H1 (cell line): ENCODE data around the gene BCL11A. TPM values are rescaled to one million over a fixed set of nuclear protein-coding genes. Genes with fewer than 3 reads are reported as not detected.
A peak's percentile ranks its signal among the peaks of the same experiment; 100 is the strongest.

Experiments
- CTCF ChIA-PET: fragments of 300-600 bp; sonication (Branson Sonifier 250); formaldehyde crosslinking; loops from one replicate; lab custom pipeline; 2021; ENCODE audit not compliant: partially characterized antibody; lab: Charles Lee
- POLR2A ChIA-PET: fragments of 300-600 bp; sonication (Branson Sonifier 250); formaldehyde crosslinking; loops from one replicate; lab custom pipeline; 2021; ENCODE audit warnings: inconsistent platforms; ENCODE audit not compliant: partially characterized antibody; lab: Charles Lee
- DNase-seq, 2 experiments: peaks; one replicate each; pipeline versions ENCODE4 v3.0.0 to v3.0.0-alpha.2; 2010 to 2022; ENCODE audit warnings: low spot score in 2 of 2, low read depth in 1 of 2, mixed read lengths in 1 of 2
- FAIRE-seq: peaks from 2 replicates; lab custom pipeline; 2011; peaks lifted over from hg19 to GRCh38; lab: Jason Lieb, UNC
- H2AFZ ChIP-seq: 2 replicates; pipeline ENCODE4 v1.8.1; 2012; ENCODE audit warnings: low read length, inconsistent platforms
- H2AK5ac ChIP-seq: 2 replicates; pipeline ENCODE4 v1.6.1; 2013; ENCODE audit warnings: low read depth, low read length
- H2BK120ac ChIP-seq: replicated peaks from 2 replicates; pipeline ENCODE3; 2013; ENCODE audit warnings: low read depth, low read length, inconsistent platforms
- H2BK12ac ChIP-seq: 2 replicates; pipeline ENCODE4 v1.6.1; 2013; ENCODE audit warnings: low read depth, low read length
- H2BK15ac ChIP-seq: 2 replicates; pipeline ENCODE4 v1.6.1; 2013; ENCODE audit warnings: low read length
- H2BK20ac ChIP-seq: 2 replicates; pipeline ENCODE4 v1.6.1; 2013; ENCODE audit warnings: low read length
- H2BK5ac ChIP-seq: 2 replicates; pipeline ENCODE4 v1.6.1; 2013; ENCODE audit warnings: low read depth, low read length
- H3K14ac ChIP-seq: 2 replicates; pipeline ENCODE4 v1.6.1; 2013; ENCODE audit warnings: inconsistent platforms; ENCODE audit not compliant: insufficient read length
- H3K18ac ChIP-seq: 2 replicates; pipeline ENCODE4 v1.6.1; 2013; ENCODE audit warnings: low read length; ENCODE audit errors: extremely low read depth
- H3K23ac ChIP-seq: 2 replicates; pipeline ENCODE4 v1.6.1; 2013; ENCODE audit warnings: inconsistent platforms; ENCODE audit not compliant: insufficient read length
- H3K23me2 ChIP-seq: 2 replicates; pipeline ENCODE4 v1.6.1; 2013; ENCODE audit warnings: low read depth, low read length
- H3K27ac ChIP-seq: 2 replicates; pipeline ENCODE4 v1.6.1; 2011; ENCODE audit warnings: low read depth, low read length, inconsistent platforms
- H3K27me3 ChIP-seq, 4 experiments: replicated peaks in 1 of 4; 1 replicate in 1 of 4; 2 replicates in 3 of 4; pipeline versions ENCODE4 v1.6.1 to v1.8.1; 2011 to 2013; ENCODE audit warnings: low read length in 3 of 4, mild to moderate bottlenecking in 3 of 4, inconsistent platforms in 2 of 4, mixed read lengths in 2 of 4, moderate library complexity in 1 of 4; ENCODE audit not compliant: control insufficient read depth in 3 of 4, insufficient read depth in 3 of 4; ENCODE audit errors: extremely low read depth in 1 of 4
- H3K36me3 ChIP-seq, 4 experiments: 2 replicates each; pipeline versions ENCODE4 v1.6.1 to v1.8.1; 2011 to 2013; ENCODE audit warnings: mild to moderate bottlenecking in 4 of 4, low read length in 3 of 4, moderate library complexity in 2 of 4, control low read depth in 1 of 4, inconsistent platforms in 1 of 4; ENCODE audit not compliant: insufficient read depth in 4 of 4, control insufficient read depth in 2 of 4
- H3K4ac ChIP-seq: replicated peaks from 2 replicates; pipeline ENCODE3; 2013; ENCODE audit warnings: low read length, low read depth, mixed read lengths, inconsistent platforms; ENCODE audit not compliant: insufficient read length
- H3K4me1 ChIP-seq, 4 experiments: replicated peaks in 1 of 4; 1 replicate in 1 of 4; 2 replicates in 3 of 4; pipeline versions ENCODE4 v1.6.1 to v1.8.1; 2011 to 2013; ENCODE audit warnings: low read length in 3 of 4, inconsistent platforms in 2 of 4, mixed read lengths in 1 of 4; ENCODE audit not compliant: insufficient read depth in 4 of 4, control insufficient read depth in 3 of 4
- H3K4me2 ChIP-seq, 2 experiments: 2 replicates each; pipeline versions ENCODE4 v1.6.1 to v1.8.1; 2011 to 2013; ENCODE audit warnings: low read depth in 2 of 2, low read length in 2 of 2, control low read depth in 1 of 2, inconsistent platforms in 1 of 2, mild to moderate bottlenecking in 1 of 2; ENCODE audit not compliant: insufficient read depth in 1 of 2
- H3K4me3 ChIP-seq, 4 experiments: fragments of 200-600, 300-600 bp in 1 of 4; sonication (generic), shearing (Covaris generic), sonication (Bioruptor Twin) in 1 of 4; 2 replicates each; pipeline versions ENCODE4 v1.5.1 to v1.8.1; 2011 to 2016; ENCODE audit warnings: low read length in 4 of 4, low read depth in 3 of 4, control low read depth in 2 of 4, inconsistent platforms in 2 of 4, mild to moderate bottlenecking in 2 of 4, mixed read lengths in 1 of 4, moderate library complexity in 1 of 4; ENCODE audit not compliant: insufficient read depth in 2 of 4; ENCODE audit errors: extremely low read depth in 1 of 4
- H3K56ac ChIP-seq: replicated peaks from 2 replicates; pipeline ENCODE3; 2013; ENCODE audit warnings: low read depth, mild to moderate bottlenecking, mixed read lengths, low read length, inconsistent platforms; ENCODE audit not compliant: insufficient read length
- H3K79me1 ChIP-seq: 2 replicates; pipeline ENCODE4 v1.6.1; 2013; ENCODE audit warnings: low read depth, low read length, control low read depth
- H3K79me2 ChIP-seq, 2 experiments: 2 replicates each; pipeline versions ENCODE4 v1.6.1 to v1.8.1; 2012 to 2013; ENCODE audit warnings: low read length in 2 of 2, mild to moderate bottlenecking in 2 of 2, inconsistent platforms in 1 of 2; ENCODE audit not compliant: insufficient read depth in 2 of 2, control insufficient read depth in 1 of 2
- H3K9ac ChIP-seq, 4 experiments: replicated peaks in 1 of 4; 1 replicate in 1 of 4; 2 replicates in 3 of 4; pipeline versions ENCODE4 v1.6.1 to v1.8.1; 2011 to 2013; ENCODE audit warnings: low read depth in 3 of 4, low read length in 3 of 4, control low read depth in 2 of 4, mild to moderate bottlenecking in 2 of 4, moderate library complexity in 2 of 4, inconsistent platforms in 1 of 4; ENCODE audit errors: extremely low read depth in 1 of 4
- H3K9me3 ChIP-seq, 2 experiments: 2 replicates each; pipeline versions ENCODE4 v1.6.1 to v1.8.1; 2012 to 2013; ENCODE audit warnings: mild to moderate bottlenecking in 2 of 2, moderate library complexity in 2 of 2, control low read depth in 1 of 2, inconsistent platforms in 1 of 2, low read depth in 1 of 2, low read length in 1 of 2, mixed read lengths in 1 of 2; ENCODE audit not compliant: insufficient read depth in 2 of 2
- H4K20me1 ChIP-seq, 2 experiments: replicated peaks in 1 of 2; 2 replicates each; pipeline versions ENCODE3 to v1.8.1; 2011 to 2013; ENCODE audit warnings: inconsistent platforms in 2 of 2, low read length in 2 of 2, mild to moderate bottlenecking in 1 of 2; ENCODE audit not compliant: insufficient read depth in 2 of 2, control insufficient read depth in 1 of 2
- H4K5ac ChIP-seq: 2 replicates; pipeline ENCODE4 v1.6.1; 2013; ENCODE audit warnings: low read length, low read depth, mixed read lengths, inconsistent platforms; ENCODE audit not compliant: insufficient read length
- H4K8ac ChIP-seq: 2 replicates; pipeline ENCODE4 v1.8.0; 2013; ENCODE audit warnings: mild to moderate bottlenecking, moderate library complexity, low read length, inconsistent platforms; ENCODE audit not compliant: insufficient read depth; ENCODE audit errors: extremely low read depth
- H4K91ac ChIP-seq: replicated peaks from 2 replicates; pipeline ENCODE3; 2013; ENCODE audit warnings: low read length, mixed read lengths, inconsistent platforms; ENCODE audit not compliant: insufficient read length
- BACH1 ChIP-seq: IDR thresholded peaks from 2 replicates; pipeline ENCODE4 v1.6.1; 2012; ENCODE audit warnings: low read length, improper control_type of control experiment
- CEBPB ChIP-seq: IDR thresholded peaks from 2 replicates; pipeline ENCODE4 v1.6.1; 2012; ENCODE audit warnings: low read depth, low read length
- EP300 ChIP-seq, 2 experiments: IDR thresholded peaks; 1 replicate in 1 of 2; 2 replicates in 1 of 2; pipeline ENCODE4 v1.6.1; 2011 to 2012; ENCODE audit warnings: low read depth in 2 of 2, low read length in 2 of 2, mild to moderate bottlenecking in 2 of 2, borderline replicate concordance in 1 of 2, inconsistent platforms in 1 of 2, moderate library complexity in 1 of 2
- FOSL1 ChIP-seq: IDR thresholded peaks from 2 replicates; pipeline ENCODE4 v1.6.1; 2011; ENCODE audit warnings: mild to moderate bottlenecking, low read depth, low read length, moderate library complexity; ENCODE audit not compliant: insufficient read depth
- NRF1 ChIP-seq: IDR thresholded peaks from 2 replicates; pipeline ENCODE4 v1.6.1; 2011; ENCODE audit warnings: mild to moderate bottlenecking, low read depth, low read length, improper control_type of control experiment
- POLR2A ChIP-seq, 2 experiments: IDR thresholded peaks; 1 replicate in 1 of 2; 2 replicates in 1 of 2; pipeline ENCODE4 v1.6.1; 2011; ENCODE audit warnings: low read depth in 2 of 2, low read length in 2 of 2, mild to moderate bottlenecking in 2 of 2; ENCODE audit errors: control extremely low read depth in 1 of 2
- RAD21 ChIP-seq, 2 experiments: IDR thresholded peaks in 1 of 2; conservative IDR thresholded peaks in 1 of 2; 2 replicates each; pipeline ENCODE4 v1.6.1; 2011; ENCODE audit warnings: low read depth in 2 of 2, low read length in 2 of 2, improper control_type of control experiment in 1 of 2, inconsistent platforms in 1 of 2, mild to moderate bottlenecking in 1 of 2, moderate library complexity in 1 of 2
- SIN3A ChIP-seq, 2 experiments: IDR thresholded peaks in 1 of 2; conservative IDR thresholded peaks in 1 of 2; 2 replicates each; pipeline ENCODE4 v1.6.1; 2011 to 2012; ENCODE audit warnings: low read length in 2 of 2, improper control_type of control experiment in 1 of 2, low read depth in 1 of 2, mild to moderate bottlenecking in 1 of 2
- SP2 ChIP-seq: IDR thresholded peaks from 2 replicates; pipeline ENCODE4 v1.6.1; 2012; ENCODE audit warnings: mild to moderate bottlenecking, low read length, inconsistent platforms
- SUZ12 ChIP-seq: fragments of 200-600 bp; sonication (generic); IDR thresholded peaks from 2 replicates; pipeline ENCODE4 v1.6.1; 2012; ENCODE audit warnings: mild to moderate bottlenecking, inconsistent platforms, low read length, moderate library complexity, mixed read lengths
- ZNF274 ChIP-seq: IDR thresholded peaks from 2 replicates; pipeline ENCODE4 v1.7.0; 2012; ENCODE audit warnings: low read length, borderline replicate concordance; ENCODE audit errors: extremely low read depth
- WGBS, 2 experiments: shearing (Covaris generic) in 1 of 2; methylation state at CpG; one replicate each; pipeline versions ENCODE4 v1.1.6 to v1.1.7; 2013 to 2015; ENCODE audit warnings: low lambda C conversion rate in 2 of 2, mixed read lengths in 2 of 2, inconsistent platforms in 1 of 2, low coverage in 1 of 2, missing lambda C conversion rate in 1 of 2; ENCODE audit not compliant: insufficient replicate concordance in 2 of 2, insufficient coverage in 1 of 2, insufficient read length in 1 of 2; ENCODE audit errors: extremely low coverage in 1 of 2, missing lambda C conversion rate in 1 of 2; 5-methylcytosine and 5-hydroxymethylcytosine counted together
- polyA plus RNA-seq, 7 experiments: library from polyadenylated mRNA; depleted of rRNA in 3 of 7; stranded (reverse) in 5 of 7; unstranded in 2 of 7; fragments of >200 nt in 5 of 7; fragments of 200-250 nt in 2 of 7; gene quantifications; 1 replicate in 5 of 7; 2 replicates in 1 of 7; 4 replicates in 1 of 7; pipeline versions ENCODE4 v1.2.1 to v1.2.3, GENCODE V29; 2011 to 2013; ENCODE audit warnings: missing spikeins in 2 of 7, mixed read lengths in 2 of 7
- total RNA-seq: library from RNA; stranded (reverse); fragmentation: NEBNext Ultra II Directional; extraction: Animal tissue kit (Norgen Biotek cat#: 25700); gene quantifications from 2 replicates; pipeline ENCODE4 v1.2.1, GENCODE V29; 2021

Gene BCL11A
- total and polyA plus RNA-seq, 2 of the 8 experiments (the other 6 are each of a cell fraction or from before 2014, with no cell fraction given), result 11.9 to 59.3 TPM

DNA sequence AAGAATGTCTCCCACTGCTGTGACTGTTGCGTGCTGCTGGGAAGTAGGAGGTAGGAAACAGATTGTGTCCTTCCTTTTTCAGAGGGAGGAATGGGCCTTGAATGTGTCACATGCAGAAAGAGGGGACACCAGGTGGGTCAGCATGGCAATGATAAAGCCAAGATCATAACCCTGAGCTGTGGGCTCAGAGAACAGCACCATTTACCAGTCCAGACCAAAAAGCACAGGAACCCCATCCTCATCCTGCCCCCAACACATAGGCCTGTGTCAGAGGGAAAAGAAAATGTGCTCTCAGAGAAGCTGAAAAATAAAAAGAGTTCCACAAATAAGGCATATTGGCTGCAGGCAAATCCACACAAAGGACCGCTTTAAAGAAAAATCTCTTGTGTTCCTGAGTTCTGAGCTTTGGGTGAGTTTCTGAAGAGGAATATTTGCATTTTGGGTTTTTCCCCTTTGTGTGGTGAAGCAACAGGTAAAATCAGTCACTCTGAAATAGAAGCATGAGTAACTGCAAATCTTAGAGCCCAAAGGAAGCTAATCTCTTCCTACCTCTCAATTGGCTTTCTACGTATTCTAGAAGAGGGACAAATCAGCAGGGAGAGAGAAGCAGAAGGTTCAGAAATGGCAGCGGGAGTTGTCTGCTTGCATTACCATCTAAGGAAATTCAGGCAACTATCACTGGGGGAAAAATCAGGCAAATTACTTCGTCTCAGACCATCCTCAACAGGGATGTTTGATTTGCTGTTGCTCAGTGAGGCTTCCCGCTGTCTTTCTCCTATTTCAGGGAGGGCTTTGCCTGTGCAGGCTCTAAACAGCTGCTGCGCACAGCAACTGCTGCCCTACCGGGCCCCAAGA lies 106.8 kb downstream of the BCL11A start:
- Histone ChIP-seq H4K91ac (no peak overlapping the region), H3K23me2 (no peaks in the 10 kb centered on the region), H4K8ac (no peak overlapping the region), H3K4ac (no peak overlapping the region), H2AFZ (0 out of 2 replicates have a peak overlapping the region, but pooled peaks have one; percentile 8), H4K5ac (no peak overlapping the region), H3K18ac (no peak overlapping the region; the same call in 1 of the 2 replicates), H3K79me2 (no peaks in the 10 kb centered on the region), H3K36me3 (no peaks in the 10 kb centered on the region; a peak in 1 of 8 replicates), H3K9me3 (no peaks in the 10 kb centered on the region), H2BK120ac (no peak overlapping the region), H2BK15ac (no peak overlapping the region), H3K14ac (no peak overlapping the region), H3K79me1 (no peaks in the 10 kb centered on the region), H3K56ac (no peak overlapping the region), H3K9ac (no peak overlapping the region), H4K20me1 (no peaks in the 10 kb centered on the region), H3K23ac (no peak overlapping the region), H3K27ac (no peak overlapping the region), H3K4me3 (no peak overlapping the region), H3K4me1 (peaks cover 0 to 11% (median 1%) of the 10 kb centered on the region in 4 experiments; a peak in 3 of 7 replicates), H2BK12ac (peak overlapping the region; percentile 82; the same call in 1 of the 2 replicates), H2BK20ac (no peak overlapping the region; the same call in 1 of the 2 replicates), H2BK5ac (no peak overlapping the region; the same call in 1 of the 2 replicates), H3K4me2 (no peak overlapping the region), H2AK5ac (peak overlapping the region; percentile 67; the same call in 1 of the 2 replicates), H3K27me3 (no peaks in the 10 kb centered on the region)
- FAIRE-seq (no peak), DNase-seq (no peak)
- ChIA-PET CTCF (interaction anchor here (0.6 to 1.2 kb wide), 6 partner anchors 10 to 1917 kb away, joined by 3 to 4 read pairs (median 3); no protein-coding TSS in a partner anchor), POLR2A (interaction anchor here (1.1 kb wide), 1 partner anchor 104 kb away, joined by 3 read pairs; no protein-coding TSS in a partner anchor)
- whole genome bisulfite sequencing, 2 experiments, result 87% methylated on average over 8 of the region's 8 CpGs; no CpG with 5 or more reads in 1 of the 2 experiments
- TF ChIP-seq POLR2A (IDR thresholded peaks at IDR 0.05; ENCODE audit: control extremely low read depth in 1 of 2, low read depth in 2 of 2, low read length in 2 of 2) (no peak), FOSL1 (no peak), BACH1 (no peak), SP2 (no peak), RAD21 (IDR thresholded peaks at IDR 0.05 in 1 of 2, conservative IDR thresholded peaks at IDR 0.05 in 1 of 2; ENCODE audit: low read depth in 2 of 2, low read length in 2 of 2) (no peak), SUZ12 (no peak), SIN3A (conservative IDR thresholded peaks at IDR 0.05 in 1 of 2, IDR thresholded peaks at IDR 0.05 in 1 of 2; ENCODE audit: low read depth in 1 of 2, low read length in 2 of 2) (no peak), CEBPB (no peak), EP300 (IDR thresholded peaks at IDR 0.05; ENCODE audit: borderline replicate concordance in 1 of 2, low read depth in 2 of 2, low read length in 2 of 2) (no peak), ZNF274 (no peak), NRF1 (no peak)
